Type B pancreatic cell (in vitro differentiated cells): ENCODE results near the gene LARGE1. TPM values are rescaled to one million over a fixed set of nuclear protein-coding genes. Genes with fewer than 3 reads are reported as not detected.

Experiments used
- DNase-seq: peaks from one replicate; pipeline ENCODE4 v3.0.0; 2021; ENCODE audit warnings: mixed read lengths; ENCODE audit not compliant: unreplicated experiment; ENCODE audit errors: extremely low spot score
- H3K27ac Mint-ChIP-seq: 2 replicates; pipeline ENCODE4 v1.8.0; 2021; ENCODE audit warnings: mild to moderate bottlenecking, mixed read lengths
- H3K27me3 Mint-ChIP-seq: 2 replicates; pipeline ENCODE4 v1.8.0; 2021; ENCODE audit warnings: mixed read lengths
- H3K36me3 Mint-ChIP-seq: 2 replicates; pipeline ENCODE4 v1.8.0; 2021; ENCODE audit warnings: mixed read lengths
- H3K4me1 Mint-ChIP-seq: one replicate; pipeline ENCODE4 v1.8.0; 2021; ENCODE audit warnings: mixed read lengths; ENCODE audit not compliant: unreplicated experiment
- H3K4me3 Mint-ChIP-seq: 2 replicates; pipeline ENCODE4 v1.8.0; 2021; ENCODE audit warnings: mild to moderate bottlenecking, mixed read lengths
- H3K9me3 Mint-ChIP-seq: 2 replicates; pipeline ENCODE4 v1.8.0; 2021; ENCODE audit warnings: mixed read lengths
- total RNA-seq: library from RNA; stranded (reverse); gene quantifications from 2 replicates; pipeline ENCODE4 v1.2.1, GENCODE V29; 2021; ENCODE audit warnings: low replicate concordance
- TF ChIP-seq, protein P1 (sequence below): fragments of 200-600 bp; sonication (generic); conservative IDR thresholded peaks from 2 replicates; pipeline ENCODE4 v1.5.0; 2021; ENCODE audit warnings: antibody characterized with exemption, mild to moderate bottlenecking

The LARGE1 gene
- total RNA-seq, 1 donor from 2014 or later: 96.6 TPM

DNA sequence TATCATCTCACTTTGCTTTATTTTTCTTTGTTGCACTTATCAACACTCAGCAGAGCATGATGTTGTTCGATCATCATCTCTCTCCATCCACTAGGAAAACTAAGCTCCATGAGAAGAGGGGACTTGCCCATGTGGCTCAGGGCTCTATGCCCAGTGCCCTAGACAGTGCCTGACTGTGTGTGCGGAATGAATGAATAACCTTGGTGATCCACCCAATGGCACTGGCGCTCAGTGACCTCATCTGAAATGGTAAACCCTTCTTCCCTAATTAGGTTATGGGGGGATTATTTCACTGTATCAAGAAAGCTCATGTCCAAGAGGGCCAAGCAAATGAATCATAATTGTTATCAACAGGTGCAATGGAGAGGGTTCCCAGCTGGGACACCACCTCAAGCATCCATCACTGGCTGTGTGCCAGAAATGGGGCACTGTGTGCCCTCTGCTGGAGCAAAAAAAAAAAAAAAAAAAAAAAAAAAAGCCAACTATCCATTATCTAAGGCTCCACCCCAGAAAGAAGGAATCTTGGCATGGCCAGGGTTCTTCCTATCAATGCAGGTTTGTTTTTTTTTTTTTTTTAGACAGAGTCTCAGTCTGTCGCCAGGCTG is 172.6 kb downstream of the LARGE1 start:
- peaks cover 25% of the 10 kb centered on the region for H3K36me3 Mint-ChIP-seq
- peak overlapping the region; percentile 26 for H3K4me3 Mint-ChIP-seq
- no peaks in the 10 kb centered on the region for H3K27me3 Mint-ChIP-seq
- peaks cover 27% of the 10 kb centered on the region for H3K4me1 Mint-ChIP-seq
- peak overlapping the region; percentile 52 for H3K27ac Mint-ChIP-seq
- TF ChIP-seq, protein P1, sequence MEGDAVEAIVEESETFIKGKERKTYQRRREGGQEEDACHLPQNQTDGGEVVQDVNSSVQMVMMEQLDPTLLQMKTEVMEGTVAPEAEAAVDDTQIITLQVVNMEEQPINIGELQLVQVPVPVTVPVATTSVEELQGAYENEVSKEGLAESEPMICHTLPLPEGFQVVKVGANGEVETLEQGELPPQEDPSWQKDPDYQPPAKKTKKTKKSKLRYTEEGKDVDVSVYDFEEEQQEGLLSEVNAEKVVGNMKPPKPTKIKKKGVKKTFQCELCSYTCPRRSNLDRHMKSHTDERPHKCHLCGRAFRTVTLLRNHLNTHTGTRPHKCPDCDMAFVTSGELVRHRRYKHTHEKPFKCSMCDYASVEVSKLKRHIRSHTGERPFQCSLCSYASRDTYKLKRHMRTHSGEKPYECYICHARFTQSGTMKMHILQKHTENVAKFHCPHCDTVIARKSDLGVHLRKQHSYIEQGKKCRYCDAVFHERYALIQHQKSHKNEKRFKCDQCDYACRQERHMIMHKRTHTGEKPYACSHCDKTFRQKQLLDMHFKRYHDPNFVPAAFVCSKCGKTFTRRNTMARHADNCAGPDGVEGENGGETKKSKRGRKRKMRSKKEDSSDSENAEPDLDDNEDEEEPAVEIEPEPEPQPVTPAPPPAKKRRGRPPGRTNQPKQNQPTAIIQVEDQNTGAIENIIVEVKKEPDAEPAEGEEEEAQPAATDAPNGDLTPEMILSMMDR: no peak
- DNase-seq: no peak
- H3K9me3 Mint-ChIP-seq: peaks cover 8% of the 10 kb centered on the region

DNA sequence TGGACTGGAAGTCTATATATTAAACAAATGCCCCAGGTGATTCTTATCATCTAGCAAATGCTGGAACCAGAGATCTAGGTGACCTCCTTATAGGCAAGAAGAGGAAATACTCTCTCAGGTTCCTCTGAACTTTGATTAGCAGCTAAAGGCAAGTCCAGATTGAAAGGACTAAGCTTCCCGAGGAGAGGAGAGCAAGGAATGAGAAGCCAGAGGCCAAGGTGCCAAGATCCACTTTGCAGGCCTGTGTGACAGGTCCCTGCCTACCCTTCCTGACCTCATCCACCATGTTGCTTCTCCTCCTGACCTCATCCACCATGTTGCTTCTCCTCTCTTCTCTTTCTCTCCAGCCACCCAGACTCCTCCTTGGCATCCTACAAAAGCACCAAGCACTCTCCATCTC is 173.2 kb downstream of the LARGE1 start:
- Mint-ChIP-seq H3K27me3 (no peaks in the 10 kb centered on the region), H3K36me3 (peaks cover 22% of the 10 kb centered on the region), H3K4me3 (peak overlapping the region; percentile 26), H3K27ac (peak overlapping the region; percentile 52), H3K4me1 (peaks cover 27% of the 10 kb centered on the region), H3K9me3 (peaks cover 8% of the 10 kb centered on the region)
- TF ChIP-seq, protein P1: no peak
- DNase-seq: no peak

DNA sequence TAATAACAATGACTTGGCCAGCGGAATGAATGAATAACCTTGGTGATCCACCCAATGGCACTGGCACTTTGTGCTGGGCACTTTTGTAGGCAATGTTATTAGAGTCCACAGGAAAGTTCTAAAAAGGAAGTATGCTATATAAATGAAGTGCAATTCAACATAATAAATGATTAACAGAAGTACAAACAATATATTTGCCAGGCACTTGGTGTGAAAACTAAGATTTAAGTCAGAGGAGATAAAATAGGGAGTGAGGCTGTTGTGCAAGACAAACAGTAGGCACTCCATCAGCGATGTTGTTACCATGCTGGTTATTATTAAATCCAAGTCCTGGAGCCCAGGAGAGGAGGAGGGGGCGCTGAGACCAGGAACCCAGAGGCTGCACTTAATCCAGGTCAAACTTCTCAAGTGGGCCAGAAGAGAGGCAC is 173.8 kb downstream of the LARGE1 start:
- Mint-ChIP-seq H3K4me3 (no peak overlapping the region), H3K36me3 (peaks cover 22% of the 10 kb centered on the region), H3K27me3 (no peaks in the 10 kb centered on the region), H3K4me1 (peaks cover 27% of the 10 kb centered on the region), H3K9me3 (peaks cover 8% of the 10 kb centered on the region), H3K27ac (no peak overlapping the region)
- DNase-seq: no peak
- TF ChIP-seq, protein P1: no peak

DNA sequence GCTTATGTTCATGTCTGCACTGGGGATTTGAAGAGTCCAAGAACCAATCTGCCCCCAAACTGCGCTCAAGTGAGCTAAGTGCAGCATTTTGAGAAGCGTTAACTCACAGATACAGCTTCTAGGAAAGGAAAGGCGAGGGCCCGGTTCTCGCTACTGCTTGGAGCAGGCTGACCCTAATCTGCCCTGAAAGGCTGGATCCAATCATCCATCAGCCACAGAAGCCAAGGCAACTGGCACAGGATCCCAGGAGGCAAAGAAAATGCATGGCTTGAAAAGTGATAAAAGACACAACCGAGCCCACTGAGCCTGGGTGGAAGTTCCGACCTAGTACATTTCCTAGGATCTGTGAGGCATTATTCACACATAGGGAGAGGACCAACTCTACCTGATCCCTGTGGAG is 174.8 kb downstream of the LARGE1 start:
- no peak for DNase-seq
- Mint-ChIP-seq H3K36me3 (peaks cover 26% of the 10 kb centered on the region), H3K27ac (peak overlapping the region; percentile 33), H3K27me3 (no peaks in the 10 kb centered on the region), H3K9me3 (peaks cover 8% of the 10 kb centered on the region), H3K4me3 (peak overlapping the region; percentile 24), H3K4me1 (peaks cover 37% of the 10 kb centered on the region)
- TF ChIP-seq, protein P1: no peak

DNA sequence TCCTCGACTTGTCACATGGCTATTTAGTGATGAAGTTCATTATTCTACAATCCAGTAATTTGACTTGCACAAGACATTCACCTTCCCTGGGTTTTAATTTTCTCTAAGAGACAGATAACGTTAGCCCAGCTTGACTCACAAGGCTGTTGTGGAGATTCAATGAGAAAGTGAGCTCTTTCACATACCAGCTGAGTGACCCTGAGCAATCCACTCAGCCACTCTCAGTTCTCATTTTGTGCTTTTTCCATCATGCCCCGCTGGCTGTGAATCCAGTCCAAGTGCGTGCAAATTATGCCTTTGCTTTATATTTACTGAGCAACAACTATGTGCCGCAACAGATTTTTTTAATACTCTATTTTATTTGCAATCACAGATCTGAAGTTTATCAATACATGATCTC is 176.5 kb downstream of the LARGE1 start:
- Mint-ChIP-seq H3K27ac (no peak overlapping the region), H3K36me3 (peaks cover 22% of the 10 kb centered on the region), H3K9me3 (peaks cover 8% of the 10 kb centered on the region), H3K4me3 (no peak overlapping the region), H3K4me1 (peaks cover 55% of the 10 kb centered on the region), H3K27me3 (no peaks in the 10 kb centered on the region)
- DNase-seq: no peak
- TF ChIP-seq, protein P1: no peak

DNA sequence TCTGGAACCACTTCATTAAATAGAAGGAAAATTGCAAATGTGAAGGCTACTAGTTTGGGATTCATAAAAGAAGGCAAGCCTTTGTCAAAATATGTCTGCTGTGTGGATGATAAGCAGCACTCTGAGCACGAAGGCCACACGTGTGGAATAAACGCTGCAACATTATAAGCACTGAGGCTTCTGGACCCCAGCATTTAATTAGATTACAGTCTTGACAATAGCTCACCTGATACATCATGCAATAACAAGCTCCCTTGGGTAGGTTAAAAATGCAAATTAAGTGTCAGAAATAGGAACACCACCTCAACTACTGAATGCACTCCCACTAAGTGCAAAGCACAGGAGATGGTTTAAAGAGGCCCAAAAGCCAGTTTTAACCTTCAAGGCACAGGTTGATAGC is 179.3 kb downstream of the LARGE1 start:
- H3K36me3 Mint-ChIP-seq: peaks cover 24% of the 10 kb centered on the region
- H3K9me3 Mint-ChIP-seq: peaks cover 11% of the 10 kb centered on the region
- H3K27ac Mint-ChIP-seq: no peak overlapping the region
- peaks cover 59% of the 10 kb centered on the region for H3K4me1 Mint-ChIP-seq
- H3K4me3 Mint-ChIP-seq: no peak overlapping the region
- no peak for DNase-seq
- H3K27me3 Mint-ChIP-seq: no peaks in the 10 kb centered on the region
- TF ChIP-seq, protein P1: no peak
